OCI-LY7 (cell line): Measurements from ENCODE around the gene ADAM23. TPM values are rescaled to one million over a fixed set of nuclear protein-coding genes. Genes with fewer than 3 reads are reported as not detected.

Experiments used
- BruUV-seq: library from RNA; stranded (reverse); fragments of 400-500 nt; replicated peaks from 2 replicates; lab custom pipeline; 2021; lab: Mats Ljungman, UMichigan
- CTCF ChIA-PET: fragments of 300-600 bp; sonication (Branson Sonifier 250); formaldehyde crosslinking; loops from one replicate; lab custom pipeline; 2022; ENCODE audit warnings: antibody characterized with exemption; ENCODE audit not compliant: unreplicated experiment; lab: Charles Lee
- POLR2A ChIA-PET: fragments of 300-600 bp; sonication (Branson Sonifier 250); formaldehyde crosslinking; loops from one replicate; lab custom pipeline; 2022; ENCODE audit warnings: antibody characterized with exemption; lab: Charles Lee
- DNase-seq: peaks from one replicate; pipeline ENCODE4 v3.0.0-alpha.2; 2015; ENCODE audit warnings: low spot score
- H2AFZ ChIP-seq: fragments of 200-600 bp; sonication (generic), shearing (Covaris generic); 2 replicates; pipeline ENCODE4 v1.6.1; 2014; ENCODE audit warnings: mild to moderate bottlenecking, antibody characterized with exemption, low read length, moderate library complexity
- H3K27ac ChIP-seq: fragments of 200-600 bp; sonication (generic); 2 replicates; pipeline ENCODE4 v1.5.1; 2014; ENCODE audit warnings: mixed run types, low read depth, mild to moderate bottlenecking, moderate library complexity, low read length, inconsistent platforms; ENCODE audit not compliant: poor library complexity, severe bottlenecking
- H3K36me3 ChIP-seq: fragments of 200-600 bp; sonication (generic); 2 replicates; pipeline ENCODE4 v1.6.1; 2014; ENCODE audit warnings: mild to moderate bottlenecking, antibody characterized with exemption, low read length, moderate library complexity, mixed read lengths; ENCODE audit not compliant: insufficient read depth
- H3K4me1 ChIP-seq: fragments of 200-600 bp; sonication (generic); 2 replicates; pipeline ENCODE4 v1.5.1; 2014; ENCODE audit warnings: mild to moderate bottlenecking, low read length; ENCODE audit not compliant: insufficient read depth, poor library complexity, severe bottlenecking
- H3K4me2 ChIP-seq: fragments of 200-600 bp; sonication (generic); 2 replicates; pipeline ENCODE4 v1.6.1; 2014; ENCODE audit warnings: mild to moderate bottlenecking, low read length
- H3K4me3 ChIP-seq: fragments of 200-600 bp; sonication (generic); 2 replicates; pipeline ENCODE4 v1.5.1; 2014; ENCODE audit warnings: mild to moderate bottlenecking, low read depth, low read length; ENCODE audit not compliant: poor library complexity, severe bottlenecking
- H3K79me2 ChIP-seq: fragments of 200-600 bp; sonication (generic); 2 replicates; pipeline ENCODE4 v1.6.1; 2016; ENCODE audit warnings: low read depth, mild to moderate bottlenecking, low read length, moderate library complexity, mixed read lengths; ENCODE audit not compliant: insufficient read depth
- H3K9me2 ChIP-seq: fragments of 200-600 bp; sonication (generic); 2 replicates; pipeline ENCODE4 v1.6.1; 2016; ENCODE audit warnings: mild to moderate bottlenecking, low read length, mixed read lengths; ENCODE audit not compliant: insufficient read depth
- H3K9me3 ChIP-seq: fragments of 200-600 bp; sonication (generic); 2 replicates; pipeline ENCODE4 v1.6.1; 2014; ENCODE audit warnings: mild to moderate bottlenecking, mixed run types, low read length, mixed read lengths
- H4K20me1 ChIP-seq: fragments of 200-600 bp; sonication (generic); 2 replicates; pipeline ENCODE4 v1.6.1; 2014; ENCODE audit warnings: mild to moderate bottlenecking, antibody characterized with exemption, low read length, moderate library complexity, mixed read lengths; ENCODE audit not compliant: insufficient read depth
- EZH2phosphoT487 ChIP-seq: fragments of 200-600 bp; sonication (generic); IDR thresholded peaks from 2 replicates; pipeline ENCODE4 v1.6.1; 2018; ENCODE audit warnings: low read depth, borderline replicate concordance, mild to moderate bottlenecking, mixed run types, antibody characterized with exemption, low read length, moderate library complexity, mixed read lengths
- intact Hi-C: fragments of 100-400 bp; cut with micrococcal nuclease; formaldehyde crosslinking; loops from one replicate; pipeline ENCODE4 v1.10.0; 2022; ENCODE audit not compliant: unreplicated experiment
- total RNA-seq, 2 experiments: library from RNA; depleted of rRNA in 1 of 2; stranded (reverse); fragments of >200 nt in 1 of 2; shearing (Covaris generic) in 1 of 2; gene quantifications; 2 replicates each; pipeline ENCODE4 v1.2.3, GENCODE V29; 2014 to 2022
- TF ChIP-seq, protein P1 (sequence below): fragments of 200-600 bp; sonication (generic); conservative IDR thresholded peaks from 2 replicates; pipeline ENCODE4 v1.5.1; 2014; ENCODE audit warnings: mild to moderate bottlenecking, antibody characterized with exemption, low read length, moderate library complexity, mixed read lengths

The ADAM23 gene
- total RNA-seq, 2 experiments from 2014 or later = 0.53 TPM; not detected in 1

DNA sequence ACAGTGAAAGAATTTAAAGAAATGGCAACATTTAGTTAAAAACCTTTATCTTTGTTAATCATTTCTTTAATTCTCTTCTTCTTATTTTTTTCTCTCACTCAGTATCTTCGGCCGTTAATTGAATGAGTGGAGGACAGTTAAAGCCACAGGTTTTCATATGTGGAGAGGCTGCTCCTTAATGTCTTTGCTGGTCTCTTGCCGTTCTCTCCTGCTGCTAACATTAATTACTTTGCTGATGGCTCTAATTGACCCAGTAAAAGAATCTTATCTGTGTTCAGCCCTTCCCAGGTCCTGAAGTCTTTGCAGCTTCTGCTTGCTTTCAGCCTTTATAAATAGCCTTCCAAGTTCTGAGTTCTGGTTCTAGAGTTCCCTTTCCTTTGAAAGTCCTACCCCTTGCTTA is 77.1 kb downstream of the ADAM23 start:
- Histone ChIP-seq H3K4me2 (no peak overlapping the region), H3K27ac (no peak overlapping the region), H3K4me3 (no peak overlapping the region), H3K36me3 (no peaks in the 10 kb centered on the region), H3K4me1 (no peaks in the 10 kb centered on the region), H3K9me3 (no peaks in the 10 kb centered on the region), H2AFZ (no peak overlapping the region), H3K79me2 (no peaks in the 10 kb centered on the region), H4K20me1 (no peaks in the 10 kb centered on the region), H3K9me2 (no peaks in the 10 kb centered on the region)
- intact Hi-C loops = no loop called here
- no peak for TF ChIP-seq EZH2phosphoT487
- no peak for DNase-seq
- ChIA-PET CTCF (no interaction called here), POLR2A (no interaction called here)
- BruUV-seq = no TSS peak

DNA sequence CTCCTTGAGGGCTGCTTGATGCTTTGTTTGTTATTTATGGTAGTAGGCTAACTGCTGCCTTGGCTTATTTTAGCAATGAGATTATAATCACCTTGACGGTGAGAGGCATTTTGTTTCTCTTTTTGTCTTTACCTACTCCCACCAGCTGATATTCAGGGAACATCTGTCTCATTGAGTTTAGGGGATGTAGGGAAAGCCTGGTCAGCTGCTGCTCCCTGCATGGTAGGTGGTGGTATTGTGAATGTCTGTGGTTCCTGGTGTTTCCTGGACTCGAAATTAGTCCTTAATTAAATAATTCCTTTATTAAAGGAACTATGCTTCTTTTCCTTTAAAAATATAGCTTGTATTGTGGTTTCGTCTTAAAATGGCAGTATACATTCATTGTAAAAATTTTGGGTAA is 77.8 kb downstream of the ADAM23 start:
- Histone ChIP-seq H3K9me2 (no peaks in the 10 kb centered on the region), H3K4me2 (no peak overlapping the region), H3K79me2 (no peaks in the 10 kb centered on the region), H3K4me1 (no peaks in the 10 kb centered on the region), H3K36me3 (no peaks in the 10 kb centered on the region), H2AFZ (no peak overlapping the region), H3K9me3 (no peaks in the 10 kb centered on the region), H4K20me1 (no peaks in the 10 kb centered on the region), H3K4me3 (no peak overlapping the region), H3K27ac (no peak overlapping the region)
- intact Hi-C loops = no loop called here
- ChIA-PET POLR2A (no interaction called here), CTCF (no interaction called here)
- TF ChIP-seq, protein P1, sequence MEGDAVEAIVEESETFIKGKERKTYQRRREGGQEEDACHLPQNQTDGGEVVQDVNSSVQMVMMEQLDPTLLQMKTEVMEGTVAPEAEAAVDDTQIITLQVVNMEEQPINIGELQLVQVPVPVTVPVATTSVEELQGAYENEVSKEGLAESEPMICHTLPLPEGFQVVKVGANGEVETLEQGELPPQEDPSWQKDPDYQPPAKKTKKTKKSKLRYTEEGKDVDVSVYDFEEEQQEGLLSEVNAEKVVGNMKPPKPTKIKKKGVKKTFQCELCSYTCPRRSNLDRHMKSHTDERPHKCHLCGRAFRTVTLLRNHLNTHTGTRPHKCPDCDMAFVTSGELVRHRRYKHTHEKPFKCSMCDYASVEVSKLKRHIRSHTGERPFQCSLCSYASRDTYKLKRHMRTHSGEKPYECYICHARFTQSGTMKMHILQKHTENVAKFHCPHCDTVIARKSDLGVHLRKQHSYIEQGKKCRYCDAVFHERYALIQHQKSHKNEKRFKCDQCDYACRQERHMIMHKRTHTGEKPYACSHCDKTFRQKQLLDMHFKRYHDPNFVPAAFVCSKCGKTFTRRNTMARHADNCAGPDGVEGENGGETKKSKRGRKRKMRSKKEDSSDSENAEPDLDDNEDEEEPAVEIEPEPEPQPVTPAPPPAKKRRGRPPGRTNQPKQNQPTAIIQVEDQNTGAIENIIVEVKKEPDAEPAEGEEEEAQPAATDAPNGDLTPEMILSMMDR = no peak
- TF ChIP-seq EZH2phosphoT487 = no peak
- DNase-seq = no peak
- no TSS peak for BruUV-seq

DNA sequence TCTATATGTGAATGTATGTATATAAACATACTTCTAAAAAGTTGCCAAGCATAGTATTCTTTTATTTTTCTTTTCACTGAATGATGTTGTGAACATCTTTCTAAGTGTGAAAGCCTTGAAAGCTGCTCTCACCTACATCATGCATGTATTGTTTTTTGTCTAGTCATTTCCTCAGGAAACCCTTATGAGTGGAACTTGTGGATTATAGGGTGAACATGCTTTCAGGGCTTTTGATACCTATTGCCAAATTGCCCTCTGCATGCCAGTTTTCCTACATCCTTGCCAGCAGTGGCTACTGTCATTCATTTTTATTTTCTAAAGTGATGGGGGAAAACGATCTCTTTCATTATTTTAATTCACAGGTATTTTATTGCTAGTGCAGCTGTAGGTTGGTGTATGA is 78.3 kb downstream of the ADAM23 start:
- ChIA-PET POLR2A (no interaction called here), CTCF (no interaction called here)
- Histone ChIP-seq H3K79me2 (no peaks in the 10 kb centered on the region), H2AFZ (no peak overlapping the region), H3K9me2 (no peaks in the 10 kb centered on the region), H3K4me2 (no peak overlapping the region), H3K27ac (no peak overlapping the region), H3K9me3 (no peaks in the 10 kb centered on the region), H3K4me3 (no peak overlapping the region), H3K4me1 (no peaks in the 10 kb centered on the region), H4K20me1 (no peaks in the 10 kb centered on the region), H3K36me3 (no peaks in the 10 kb centered on the region)
- BruUV-seq = no TSS peak
- DNase-seq = no peak
- intact Hi-C loops = no loop called here
- TF ChIP-seq EZH2phosphoT487 = no peak
- TF ChIP-seq, protein P1 = no peak
